Endodermal cell (in vitro differentiated cells): ENCODE results near the gene KRTAP5-3. TPM values are rescaled to one million over a fixed set of nuclear protein-coding genes. Genes with fewer than 3 reads are reported as not detected.

Source experiments
- DNase-seq: peaks from one replicate; pipeline ENCODE4 v3.0.0-alpha.2; 2017
- H3K27ac ChIP-seq: 2 replicates; pipeline ENCODE4 v1.5.1; 2013; ENCODE audit warnings: mild to moderate bottlenecking, low read depth, low read length, moderate library complexity
- H3K27me3 ChIP-seq: 2 replicates; pipeline ENCODE4 v1.6.1; 2013; ENCODE audit warnings: mild to moderate bottlenecking, low read length, moderate library complexity; ENCODE audit not compliant: insufficient read depth, control insufficient read depth, poor library complexity, severe bottlenecking
- H3K36me3 ChIP-seq: 2 replicates; pipeline ENCODE4 v1.7.0; 2013; ENCODE audit warnings: mild to moderate bottlenecking, low read length, moderate library complexity; ENCODE audit not compliant: control insufficient read depth, insufficient read depth
- H3K4me1 ChIP-seq: one replicate; pipeline ENCODE4 v1.7.0; 2013; ENCODE audit warnings: low read length; ENCODE audit not compliant: control insufficient read depth, insufficient read depth
- H3K4me3 ChIP-seq: 2 replicates; pipeline ENCODE4 v1.5.1; 2013; ENCODE audit warnings: mild to moderate bottlenecking, low read length, moderate library complexity
- H3K9ac ChIP-seq: 2 replicates; pipeline ENCODE4 v1.6.1; 2013; ENCODE audit warnings: mild to moderate bottlenecking, low read length, moderate library complexity; ENCODE audit not compliant: poor library complexity, severe bottlenecking; ENCODE audit errors: extremely low read depth
- H3K9me3 ChIP-seq: 2 replicates; pipeline ENCODE4 v1.6.1; 2013; ENCODE audit warnings: mild to moderate bottlenecking, low read length, moderate library complexity; ENCODE audit not compliant: control insufficient read depth
- H3K27ac Mint-ChIP-seq: 2 replicates; pipeline ENCODE4 v1.8.0; 2020; ENCODE audit warnings: mixed read lengths
- H3K27me3 Mint-ChIP-seq: 2 replicates; pipeline ENCODE4 v1.8.0; 2021; ENCODE audit warnings: mild to moderate bottlenecking, mixed read lengths; ENCODE audit not compliant: insufficient read depth
- H3K36me3 Mint-ChIP-seq: 2 replicates; pipeline ENCODE4 v1.8.0; 2020; ENCODE audit warnings: low read depth, mixed read lengths
- H3K4me1 Mint-ChIP-seq: 2 replicates; pipeline ENCODE4 v1.8.0; 2020; ENCODE audit warnings: mixed read lengths
- H3K4me3 Mint-ChIP-seq: 2 replicates; pipeline ENCODE4 v1.8.0; 2020; ENCODE audit warnings: mild to moderate bottlenecking, moderate library complexity, mixed read lengths
- H3K9me3 Mint-ChIP-seq: 2 replicates; pipeline ENCODE4 v1.8.0; 2020; ENCODE audit warnings: mild to moderate bottlenecking, mixed read lengths
- CTCF ChIP-seq: fragments of 200-600 bp; sonication (generic); conservative IDR thresholded peaks from 2 replicates; pipeline ENCODE4 v1.5.0; 2021; ENCODE audit warnings: antibody characterized with exemption, mild to moderate bottlenecking
- WGBS, 2 experiments: methylation state at CpG; one replicate each; pipeline versions ENCODE4 v1.1.5 to v1.1.7; 2013; ENCODE audit warnings: missing lambda C conversion rate in 2 of 2, mixed read lengths in 1 of 2; ENCODE audit not compliant: insufficient coverage in 1 of 2, insufficient read length in 1 of 2; 5-methylcytosine and 5-hydroxymethylcytosine counted together
- total RNA-seq, 2 donors: library from RNA; stranded (reverse); fragmentation: NEBNext Ultra II Directional in 1 of 2; extraction: Animal tissue kit (Norgen Biotek cat#: 25700) in 1 of 2; gene quantifications; 2 replicates in 1 of 2; 3 replicates in 1 of 2; pipeline ENCODE4 v1.2.1, GENCODE V29; 2021

The KRTAP5-3 gene
- total RNA-seq, 2 donors from 2014 or later = not detected

GRCh38 chr11:1652771-1653540, 44.7 kb upstream of the KRTAP5-3 start:
- Mint-ChIP-seq H3K9me3 (no peaks in the 10 kb centered on the region), H3K4me3 (no peak overlapping the region), H3K4me1 (no peaks in the 10 kb centered on the region), H3K36me3 (no peaks in the 10 kb centered on the region), H3K27ac (no peak overlapping the region), H3K27me3 (peaks cover 68% of the 10 kb centered on the region)
- Histone ChIP-seq H3K9me3 (no peaks in the 10 kb centered on the region), H3K4me3 (no peak overlapping the region), H3K27ac (no peak overlapping the region), H3K27me3 (peaks cover 69% of the 10 kb centered on the region), H3K36me3 (no peaks in the 10 kb centered on the region), H3K4me1 (no peaks in the 10 kb centered on the region), H3K9ac (no peak overlapping the region)
- TF ChIP-seq CTCF = peak; percentile 99
- 40 to 54% methylated on average over 13 to 34 of the region's 34 CpGs for whole genome bisulfite sequencing, 2 experiments
- DNase-seq = peak; percentile 91

- no peaks in the 10 kb centered on the region for H3K4me1 ChIP-seq
- H3K36me3 Mint-ChIP-seq = no peaks in the 10 kb centered on the region
Measured at GRCh38 chr11:1652442-1652770, 44.1 kb upstream of the KRTAP5-3 start.

GRCh38 chr11:1652026-1652425, 43.8 kb upstream of the KRTAP5-3 start:
- no peak overlapping the region for H3K27ac Mint-ChIP-seq
- Histone ChIP-seq H3K27ac (no peak overlapping the region), H3K27me3 (peaks cover 69% of the 10 kb centered on the region), H3K4me1 (no peaks in the 10 kb centered on the region), H3K4me3 (no peak overlapping the region), H3K9me3 (no peaks in the 10 kb centered on the region), H3K9ac (no peak overlapping the region), H3K36me3 (no peaks in the 10 kb centered on the region)
- no peak for DNase-seq
- no peaks in the 10 kb centered on the region for H3K4me1 Mint-ChIP-seq
- no peaks in the 10 kb centered on the region for H3K9me3 Mint-ChIP-seq
- 81 to 88% methylated on average over 16 to 19 of the region's 19 CpGs for WGBS, 2 experiments
- no peak for TF ChIP-seq CTCF
- H3K36me3 Mint-ChIP-seq = no peaks in the 10 kb centered on the region
- H3K27me3 Mint-ChIP-seq = peaks cover 66% of the 10 kb centered on the region
- no peak overlapping the region for H3K4me3 Mint-ChIP-seq

More at GRCh38 chr11:1652442-1652770, 44.1 kb upstream of the KRTAP5-3 start:
- Mint-ChIP-seq H3K4me3 (no peak overlapping the region), H3K27ac (no peak overlapping the region), H3K4me1 (no peaks in the 10 kb centered on the region), H3K9me3 (no peaks in the 10 kb centered on the region), H3K27me3 (peaks cover 66% of the 10 kb centered on the region)
- DNase-seq = no peak
- no peaks in the 10 kb centered on the region for H3K9me3 ChIP-seq
- peaks cover 69% of the 10 kb centered on the region for H3K27me3 ChIP-seq
- no peak overlapping the region for H3K4me3 ChIP-seq
- no peak overlapping the region for H3K9ac ChIP-seq
- no peaks in the 10 kb centered on the region for H3K36me3 ChIP-seq
- TF ChIP-seq CTCF = no peak
- 48 to 61% methylated on average over 15 to 20 of the region's 20 CpGs for WGBS, 2 experiments
- no peak overlapping the region for H3K27ac ChIP-seq
